ENCODE measurements around the gene CLNK.

Gene CLNK

DNA sequence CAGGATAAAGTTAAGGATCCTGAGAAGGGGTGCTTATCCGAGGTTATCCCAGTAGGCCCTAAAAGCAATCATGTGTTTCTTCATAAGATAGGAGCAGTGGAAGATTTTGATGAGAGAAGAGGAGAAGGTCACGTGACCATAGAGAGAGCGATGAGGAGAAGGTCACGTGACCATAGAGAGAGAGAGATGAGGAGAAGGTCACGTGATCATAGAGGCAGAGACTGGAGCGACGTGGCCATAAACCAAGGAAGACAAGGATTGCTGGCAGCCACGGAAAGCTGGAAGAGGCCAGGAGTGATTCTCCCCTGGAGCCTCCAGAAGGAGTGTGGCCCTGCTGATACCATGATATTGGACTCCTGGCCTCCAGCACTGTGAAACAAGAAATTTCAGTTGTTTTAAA, 188.9 kb downstream of the CLNK start:
- no peak overlapping the region for H3K4me3 ChIP-seq (ENCODE audit: severe bottlenecking)
- TF ChIP-seq, protein P1, sequence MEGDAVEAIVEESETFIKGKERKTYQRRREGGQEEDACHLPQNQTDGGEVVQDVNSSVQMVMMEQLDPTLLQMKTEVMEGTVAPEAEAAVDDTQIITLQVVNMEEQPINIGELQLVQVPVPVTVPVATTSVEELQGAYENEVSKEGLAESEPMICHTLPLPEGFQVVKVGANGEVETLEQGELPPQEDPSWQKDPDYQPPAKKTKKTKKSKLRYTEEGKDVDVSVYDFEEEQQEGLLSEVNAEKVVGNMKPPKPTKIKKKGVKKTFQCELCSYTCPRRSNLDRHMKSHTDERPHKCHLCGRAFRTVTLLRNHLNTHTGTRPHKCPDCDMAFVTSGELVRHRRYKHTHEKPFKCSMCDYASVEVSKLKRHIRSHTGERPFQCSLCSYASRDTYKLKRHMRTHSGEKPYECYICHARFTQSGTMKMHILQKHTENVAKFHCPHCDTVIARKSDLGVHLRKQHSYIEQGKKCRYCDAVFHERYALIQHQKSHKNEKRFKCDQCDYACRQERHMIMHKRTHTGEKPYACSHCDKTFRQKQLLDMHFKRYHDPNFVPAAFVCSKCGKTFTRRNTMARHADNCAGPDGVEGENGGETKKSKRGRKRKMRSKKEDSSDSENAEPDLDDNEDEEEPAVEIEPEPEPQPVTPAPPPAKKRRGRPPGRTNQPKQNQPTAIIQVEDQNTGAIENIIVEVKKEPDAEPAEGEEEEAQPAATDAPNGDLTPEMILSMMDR (IDR thresholded peaks at IDR 0.05; ENCODE audit: poor library complexity, severe bottlenecking): no peak
- H3K4me1 ChIP-seq (ENCODE audit: insufficient read depth, poor library complexity, severe bottlenecking): no peaks in the 10 kb centered on the region
- ATAC-seq (ENCODE audit: low read depth) (no peak), DNase-seq (ENCODE audit: low spot score) (no peak)
- no peak overlapping the region for H3K27ac ChIP-seq (ENCODE audit: poor library complexity, severe bottlenecking)
- H3K27me3 ChIP-seq (ENCODE audit: insufficient read depth, poor library complexity, severe bottlenecking): no peaks in the 10 kb centered on the region
- H3K36me3 ChIP-seq (ENCODE audit: low read depth): no peaks in the 10 kb centered on the region
- H3K9me3 ChIP-seq (ENCODE audit: severe bottlenecking): no peaks in the 10 kb centered on the region

DNA sequence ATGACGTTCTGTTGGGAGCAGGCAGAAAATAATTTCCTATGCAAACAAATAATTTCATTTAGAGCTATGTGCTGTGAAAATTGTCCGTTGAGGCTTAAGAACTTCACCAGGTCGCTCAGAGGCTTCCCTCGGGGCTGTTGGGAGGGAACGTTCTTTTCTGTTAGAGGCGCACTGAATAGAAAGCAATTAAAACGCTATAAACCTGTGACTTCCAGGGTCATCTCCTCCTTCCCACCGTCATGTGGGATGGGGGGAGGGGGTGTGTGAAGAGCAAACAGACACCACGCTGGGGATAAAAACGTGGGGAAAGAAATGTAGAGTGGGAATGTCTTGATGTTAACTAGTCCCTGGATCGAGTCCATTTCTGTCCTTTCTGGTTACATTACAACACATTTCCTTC, 192.1 kb downstream of the CLNK start:
- Histone ChIP-seq H3K9me3 (ENCODE audit: severe bottlenecking) (no peaks in the 10 kb centered on the region), H3K4me3 (ENCODE audit: severe bottlenecking) (no peak overlapping the region), H3K4me1 (ENCODE audit: insufficient read depth, poor library complexity, severe bottlenecking) (no peaks in the 10 kb centered on the region), H3K36me3 (ENCODE audit: low read depth) (no peaks in the 10 kb centered on the region), H3K27me3 (ENCODE audit: insufficient read depth, poor library complexity, severe bottlenecking) (no peaks in the 10 kb centered on the region), H3K27ac (ENCODE audit: poor library complexity, severe bottlenecking) (no peak overlapping the region)
- ATAC-seq (ENCODE audit: low read depth): no peak
- TF ChIP-seq, protein P1 (IDR thresholded peaks at IDR 0.05; ENCODE audit: poor library complexity, severe bottlenecking): no peak
- DNase-seq (ENCODE audit: low spot score): no peak

DNA sequence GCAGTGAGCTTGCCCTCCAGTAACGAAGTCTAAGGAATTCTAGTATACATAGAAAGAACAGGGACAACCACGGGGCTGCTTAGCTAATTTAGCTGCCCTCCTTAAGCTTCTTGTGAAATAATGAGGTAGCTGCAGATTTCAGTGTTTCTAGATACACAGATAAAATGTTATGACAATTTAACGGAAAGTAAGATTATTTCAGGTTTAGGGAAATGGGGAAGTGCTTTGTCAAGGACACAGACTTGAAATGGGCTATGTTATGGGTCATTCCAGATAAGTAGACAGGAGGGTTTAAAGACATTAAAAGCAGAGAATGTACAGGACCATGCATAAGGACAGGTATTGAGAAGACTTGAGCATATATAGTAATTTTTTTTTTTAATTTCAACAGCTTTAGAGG, 193.2 kb downstream of the CLNK start:
- H3K27me3 ChIP-seq (ENCODE audit: insufficient read depth, poor library complexity, severe bottlenecking): no peaks in the 10 kb centered on the region
- TF ChIP-seq, protein P1 (IDR thresholded peaks at IDR 0.05; ENCODE audit: poor library complexity, severe bottlenecking): no peak
- DNase-seq (ENCODE audit: low spot score) (no peak), ATAC-seq (ENCODE audit: low read depth) (no peak)
- H3K4me3 ChIP-seq (ENCODE audit: severe bottlenecking): no peak overlapping the region
- no peaks in the 10 kb centered on the region for H3K4me1 ChIP-seq (ENCODE audit: insufficient read depth, poor library complexity, severe bottlenecking)
- no peaks in the 10 kb centered on the region for H3K36me3 ChIP-seq (ENCODE audit: low read depth)
- no peak overlapping the region for H3K27ac ChIP-seq (ENCODE audit: poor library complexity, severe bottlenecking)
- no peaks in the 10 kb centered on the region for H3K9me3 ChIP-seq (ENCODE audit: severe bottlenecking)

DNA sequence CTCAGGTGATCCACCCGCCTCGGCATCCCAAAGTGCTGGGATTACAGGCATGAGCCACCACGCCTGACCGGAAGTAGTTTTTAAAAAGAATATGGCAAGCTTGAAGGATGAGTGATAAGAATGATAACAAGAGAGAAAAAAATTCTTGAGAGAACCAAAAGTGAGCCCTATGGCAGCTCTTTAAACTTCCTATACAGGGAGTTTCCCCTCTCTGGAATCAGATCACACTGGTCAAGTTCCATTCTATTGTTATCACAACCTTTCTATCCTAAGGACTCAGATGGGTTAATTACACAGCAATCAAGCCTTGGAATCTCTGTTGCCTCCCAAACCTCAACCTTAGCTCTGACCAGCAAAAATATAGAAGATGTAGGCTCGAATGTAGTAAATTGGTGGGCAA, 193.6 kb downstream of the CLNK start:
- Histone ChIP-seq H3K27me3 (ENCODE audit: insufficient read depth, poor library complexity, severe bottlenecking) (no peaks in the 10 kb centered on the region), H3K9me3 (ENCODE audit: severe bottlenecking) (no peaks in the 10 kb centered on the region), H3K4me1 (ENCODE audit: insufficient read depth, poor library complexity, severe bottlenecking) (no peaks in the 10 kb centered on the region), H3K36me3 (ENCODE audit: low read depth) (no peaks in the 10 kb centered on the region), H3K27ac (ENCODE audit: poor library complexity, severe bottlenecking) (no peak overlapping the region), H3K4me3 (ENCODE audit: severe bottlenecking) (no peak overlapping the region)
- DNase-seq (ENCODE audit: low spot score) (no peak), ATAC-seq (ENCODE audit: low read depth) (no peak)
- TF ChIP-seq, protein P1 (IDR thresholded peaks at IDR 0.05; ENCODE audit: poor library complexity, severe bottlenecking): no peak

DNA sequence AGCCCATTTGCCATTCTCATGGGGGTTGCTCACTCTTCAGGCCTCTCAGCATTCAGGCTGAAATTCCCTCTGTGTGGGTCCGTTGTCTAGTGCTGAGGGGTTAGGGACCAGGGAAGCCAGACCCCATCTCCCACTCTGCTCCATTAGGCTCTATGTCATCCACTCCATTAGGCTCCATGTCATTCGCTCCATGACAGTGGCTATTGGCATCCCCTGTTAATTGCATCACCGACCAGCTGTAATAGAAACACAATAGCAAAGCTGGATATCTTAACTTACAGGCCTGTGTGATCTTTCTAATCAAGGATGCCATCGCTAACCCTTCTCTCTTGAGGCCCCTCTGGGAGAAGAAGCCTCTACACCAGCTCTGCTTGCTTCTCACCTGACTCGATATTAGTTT, 201.7 kb downstream of the CLNK start:
- Histone ChIP-seq H3K36me3 (ENCODE audit: low read depth) (no peaks in the 10 kb centered on the region), H3K9me3 (ENCODE audit: severe bottlenecking) (no peaks in the 10 kb centered on the region), H3K27me3 (ENCODE audit: insufficient read depth, poor library complexity, severe bottlenecking) (no peaks in the 10 kb centered on the region), H3K27ac (ENCODE audit: poor library complexity, severe bottlenecking) (no peak overlapping the region), H3K4me1 (ENCODE audit: insufficient read depth, poor library complexity, severe bottlenecking) (no peaks in the 10 kb centered on the region), H3K4me3 (ENCODE audit: severe bottlenecking) (no peak overlapping the region)
- ATAC-seq (ENCODE audit: low read depth) (no peak; the same call in 2 of the 3 replicates), DNase-seq (ENCODE audit: low spot score) (no peak)
- TF ChIP-seq, protein P1 (IDR thresholded peaks at IDR 0.05; ENCODE audit: poor library complexity, severe bottlenecking): no peak

Data from RWPE2 (cell line).